GM18507 (cell line): ENCODE results near the gene MRPL34.
"Not testable (repeated sequence)": the region's sequence is repeated elsewhere in the genome, so short reads cannot be mapped to it uniquely, and the experiment has no call there.

Experiments
- DNase-seq: peaks from one replicate; pipeline ENCODE4 v3.0.0; 2011; ENCODE audit warnings: low read depth; ENCODE audit not compliant: insufficient read length; ENCODE audit errors: extremely low spot score
- FAIRE-seq: peaks from 2 replicates; lab custom pipeline; 2011; peaks lifted over from hg19 to GRCh38; lab: Jason Lieb, UNC

MRPL34 gene

DNA sequence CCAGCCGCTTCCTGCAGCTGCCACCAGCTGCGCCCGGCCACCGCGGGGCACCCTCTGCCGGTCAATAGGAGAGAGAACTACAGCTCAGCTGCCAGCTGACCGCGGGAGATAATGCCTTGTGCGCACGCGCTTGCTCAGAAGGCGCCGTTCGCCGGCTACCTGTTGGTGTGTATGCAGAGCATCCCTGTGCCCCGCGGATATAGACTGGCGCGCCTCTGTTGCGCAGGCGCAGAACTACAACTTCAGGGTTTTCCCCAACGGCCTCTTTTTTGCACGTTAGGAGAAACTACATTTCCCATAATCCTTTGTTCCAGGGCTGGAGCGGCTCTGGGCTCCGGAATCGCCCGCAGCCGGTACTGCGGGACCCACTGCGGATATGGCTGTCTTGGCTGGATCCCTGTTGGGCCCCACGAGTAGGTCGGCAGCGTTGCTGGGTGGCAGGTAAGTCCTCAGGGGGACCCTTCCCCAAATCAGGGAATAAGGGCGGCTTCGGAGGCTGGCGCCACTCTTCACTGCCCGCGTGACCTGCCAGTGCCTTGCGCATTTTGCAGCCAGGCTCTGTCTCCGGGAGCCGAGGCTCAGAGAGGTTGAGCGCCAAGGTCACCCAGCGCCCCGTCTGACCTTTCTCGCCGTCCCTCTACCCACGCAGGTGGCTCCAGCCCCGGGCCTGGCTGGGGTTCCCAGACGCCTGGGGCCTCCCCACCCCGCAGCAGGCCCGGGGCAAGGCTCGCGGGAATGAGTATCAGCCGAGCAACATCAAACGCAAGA lies at the start of gene MRPL34:
MRPL34 (plus strand) TSS at position 356 of the 768 bp plus-strand sequence; CDS start at position 377, 21 bp downstream.
- FAIRE-seq (peak; percentile 98), DNase-seq (peak; percentile 78)

DNA sequence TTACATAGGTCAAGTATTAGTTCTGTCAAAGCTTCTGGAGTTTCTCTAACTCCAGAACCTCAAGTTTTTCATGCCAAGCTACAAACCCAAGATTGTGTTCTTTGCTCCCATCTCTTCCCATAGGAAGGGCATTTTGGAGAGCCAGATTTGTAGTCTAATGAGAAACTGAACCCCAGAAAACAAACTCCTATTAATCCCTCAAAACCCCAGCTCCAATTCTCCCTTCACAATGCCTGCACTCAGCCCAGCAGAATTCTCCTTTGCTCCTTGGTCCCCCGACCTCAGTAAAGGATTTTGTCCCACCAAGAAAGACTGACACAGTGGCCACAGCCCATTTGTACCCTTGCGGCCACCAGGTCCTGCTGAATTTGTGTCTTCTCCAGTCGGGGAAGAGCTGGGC lies 49.5 kb upstream of the MRPL34 start:
- DNase-seq (no peak), FAIRE-seq (no peak)

DNA sequence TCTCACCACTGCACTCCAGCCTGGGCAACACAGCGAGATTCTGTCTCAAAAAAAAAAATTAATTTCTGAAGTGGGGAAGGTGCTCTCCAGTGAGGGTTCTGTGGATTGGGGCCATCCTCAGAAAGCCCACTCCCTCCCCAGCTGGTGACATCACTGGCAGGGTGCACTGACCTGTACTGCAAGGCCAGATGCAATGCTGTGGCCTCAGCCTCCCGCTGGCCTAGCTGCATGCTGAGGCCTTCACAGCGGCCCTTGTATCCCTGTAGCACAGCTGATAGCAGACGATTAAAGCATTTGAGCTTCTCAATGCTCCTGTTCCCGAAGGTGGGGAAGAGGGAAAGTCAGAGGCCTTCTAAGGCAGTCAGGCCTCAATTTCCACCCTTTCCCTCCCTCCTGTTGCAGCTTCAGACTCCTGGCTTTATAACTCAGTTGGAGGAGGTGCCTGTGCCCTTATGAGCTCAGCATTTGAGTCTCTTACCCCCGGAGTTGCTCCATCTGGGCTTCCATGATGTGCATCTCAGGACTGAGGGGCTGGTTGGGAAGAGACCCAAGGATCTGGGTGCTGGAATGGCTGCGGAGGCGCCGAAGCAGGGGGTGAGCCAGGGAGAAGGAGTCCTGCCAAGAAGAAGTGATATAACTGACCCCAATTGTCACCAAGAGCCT lies 46.4 kb upstream of the MRPL34 start:
- FAIRE-seq (no peak), DNase-seq (no peak)

DNA sequence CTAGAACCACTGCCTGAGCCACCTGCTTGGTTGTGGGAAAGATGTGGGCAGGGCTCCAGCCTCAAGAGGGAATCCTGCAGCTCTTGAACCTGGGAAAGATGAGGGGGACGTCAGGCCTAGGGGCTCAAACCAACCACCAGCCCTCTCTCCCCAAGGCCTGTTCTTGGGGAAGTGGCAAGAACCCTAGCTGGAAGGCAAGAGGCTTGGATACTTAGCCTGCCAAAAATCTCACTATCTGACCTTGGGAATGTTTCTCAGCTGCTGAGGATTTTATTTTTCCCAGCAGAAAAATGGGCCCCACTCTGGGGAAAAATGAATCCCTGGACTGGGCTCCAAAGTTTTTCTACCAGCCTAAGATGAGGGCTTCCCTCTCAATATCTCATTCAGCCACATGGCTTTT lies 45.7 kb upstream of the MRPL34 start:
- no peak for FAIRE-seq
- no peak for DNase-seq

DNA sequence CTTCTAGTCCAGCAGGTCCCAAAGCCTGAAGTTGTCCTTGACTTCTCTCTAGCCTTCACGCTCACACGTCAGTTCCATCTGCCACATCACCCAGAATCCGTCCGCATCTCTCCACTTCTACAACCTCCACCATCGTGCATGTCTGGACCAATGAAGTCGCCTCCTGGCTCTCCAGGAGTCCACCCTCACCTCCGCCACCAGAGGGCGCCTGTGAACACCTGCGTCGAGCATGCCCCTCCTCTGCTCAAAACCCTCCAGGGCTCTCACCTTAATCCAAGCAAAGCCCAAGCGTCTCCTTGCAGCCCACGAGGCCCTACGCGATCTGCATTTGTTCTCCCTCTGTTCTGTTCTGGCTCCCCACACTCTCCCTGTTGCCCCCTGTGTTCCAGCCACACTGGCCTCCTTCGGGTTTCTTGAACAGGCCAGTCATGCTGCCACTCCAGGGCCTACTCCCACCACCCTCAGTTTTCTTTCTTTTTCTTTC lies 44.8 kb upstream of the MRPL34 start:
- FAIRE-seq, result peak; percentile 94
- DNase-seq, result peak; percentile 84

DNA sequence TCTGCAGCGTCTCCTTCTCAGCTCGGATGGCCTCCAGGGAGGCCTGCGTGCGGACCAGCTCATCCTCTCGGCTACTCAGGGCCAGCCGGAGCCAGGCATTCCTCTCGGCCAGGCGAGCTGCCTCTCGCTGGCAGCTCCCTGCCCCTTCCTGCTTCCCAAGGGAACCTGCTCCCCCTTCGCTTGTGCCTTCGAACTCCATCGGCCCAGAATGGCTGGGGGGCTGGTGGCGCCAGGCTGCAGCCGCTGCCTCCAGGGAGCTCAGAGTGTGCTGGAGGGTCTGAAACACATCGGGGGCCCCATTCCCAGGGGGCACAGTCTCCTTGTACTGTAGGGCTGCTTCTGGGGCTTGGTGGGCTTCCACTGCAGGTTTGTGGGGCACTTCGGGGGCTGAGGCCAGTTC lies 43.1 kb upstream of the MRPL34 start:
- no peak for DNase-seq
- no peak for FAIRE-seq

DNA sequence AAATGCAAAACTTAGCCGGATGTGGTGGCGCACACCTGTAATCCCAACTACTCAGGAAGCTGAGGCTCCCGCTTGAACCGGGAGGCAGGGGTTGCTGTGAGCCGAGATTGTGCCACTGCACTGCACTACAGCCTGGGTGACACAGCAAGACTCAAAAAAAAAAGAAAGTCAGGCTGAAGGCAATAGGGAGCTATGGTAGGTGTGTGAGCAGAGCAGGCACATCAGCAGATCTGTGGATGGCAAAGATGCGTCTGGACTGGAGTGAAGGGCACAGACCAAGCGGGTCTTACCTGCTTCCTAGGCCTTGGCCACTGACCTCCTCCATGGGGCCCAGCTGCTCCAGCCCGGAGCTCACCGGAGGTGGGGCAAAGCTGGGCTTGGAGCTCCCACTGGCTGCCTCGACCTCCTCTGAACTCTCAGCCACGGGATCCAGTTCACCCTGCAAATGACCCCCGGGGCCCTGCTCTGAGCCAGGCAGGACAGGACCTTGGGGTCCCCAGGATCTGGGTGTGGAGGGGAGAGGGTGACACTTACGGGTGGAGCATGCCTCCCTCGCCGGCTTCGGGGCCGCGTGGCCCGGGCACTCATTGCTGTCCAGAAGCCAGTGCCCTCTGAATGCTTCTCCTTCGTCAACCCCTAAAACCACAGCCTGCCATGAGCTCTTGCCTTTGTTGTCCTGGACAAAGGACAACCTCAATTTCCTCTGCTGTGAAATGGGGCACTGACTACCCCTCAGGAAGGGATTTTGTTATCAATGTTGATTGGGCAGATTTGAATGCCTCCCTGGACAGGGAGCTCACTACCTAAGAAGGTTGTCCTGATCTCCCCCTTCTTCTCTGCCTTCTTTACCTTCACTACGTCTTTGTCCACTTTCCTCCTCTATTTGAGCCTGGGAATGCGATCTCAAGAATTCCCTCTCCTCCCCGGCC lies 41.7 kb upstream of the MRPL34 start:
- DNase-seq (no peak), FAIRE-seq (no peak)

DNA sequence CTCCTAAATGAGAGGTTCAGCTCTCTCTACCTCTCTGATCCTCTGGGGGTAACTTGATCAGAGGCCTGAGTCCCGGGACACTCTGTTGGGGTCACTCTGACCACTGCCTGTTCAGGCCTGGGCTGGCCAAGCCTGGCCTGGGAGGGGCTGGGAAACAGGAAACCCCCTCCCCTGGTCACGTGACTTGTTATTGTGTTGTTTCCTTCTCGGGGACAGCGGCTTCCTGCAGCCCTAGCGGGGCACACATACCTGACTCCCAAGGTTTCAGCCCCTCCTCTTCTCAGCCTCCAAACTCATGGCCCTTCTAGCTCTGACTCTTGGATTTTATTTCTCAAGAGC lies 41.1 kb upstream of the MRPL34 start, which contains the start of gene USHBP1:
USHBP1 (minus strand) TSS at position 105 of the 339 bp plus-strand sequence. CDS start 446 bp downstream, outside the sequence.
- no peak for FAIRE-seq
- no peak for DNase-seq

DNA sequence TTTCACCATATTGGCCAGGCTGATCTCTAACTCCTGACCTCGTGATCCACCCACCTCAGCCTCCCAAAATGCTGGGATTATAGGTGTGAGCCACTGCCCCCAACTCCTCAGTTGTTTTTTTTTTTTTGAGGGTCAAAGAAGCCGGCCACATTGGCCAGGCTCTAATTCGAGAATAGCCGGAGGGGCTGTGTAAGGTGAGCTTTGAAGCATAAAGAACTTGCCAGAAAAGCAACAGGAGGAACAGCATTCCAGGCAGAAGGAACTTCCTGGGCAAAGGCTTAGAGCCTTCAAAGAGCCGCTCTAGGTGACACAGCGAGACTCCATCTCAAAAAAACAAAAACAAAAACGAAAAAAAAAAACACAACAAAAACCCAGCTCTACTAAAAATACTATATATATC lies 39.6 kb upstream of the MRPL34 start:
- DNase-seq (no peak), FAIRE-seq (no peak)

DNA sequence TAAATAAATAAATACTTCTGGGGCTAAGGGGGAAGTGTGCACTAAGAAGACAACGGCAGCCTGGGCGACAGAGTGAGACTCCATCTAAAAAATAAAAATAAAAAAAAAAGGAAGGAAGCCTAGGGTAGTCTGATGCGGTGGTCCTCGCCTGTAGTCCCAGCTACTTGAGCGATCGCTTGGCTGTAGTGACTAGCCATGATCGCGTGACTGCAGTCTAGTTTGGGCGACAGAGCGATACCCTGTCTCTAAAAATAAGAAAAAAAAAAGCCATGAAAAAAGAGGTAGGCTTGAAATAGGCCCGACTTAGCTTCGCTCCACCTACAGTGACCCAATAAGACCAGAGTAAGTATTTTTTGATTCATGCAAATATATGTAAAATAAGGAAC lies 39.1 kb upstream of the MRPL34 start:
- no peak for DNase-seq
- no peak for FAIRE-seq

DNA sequence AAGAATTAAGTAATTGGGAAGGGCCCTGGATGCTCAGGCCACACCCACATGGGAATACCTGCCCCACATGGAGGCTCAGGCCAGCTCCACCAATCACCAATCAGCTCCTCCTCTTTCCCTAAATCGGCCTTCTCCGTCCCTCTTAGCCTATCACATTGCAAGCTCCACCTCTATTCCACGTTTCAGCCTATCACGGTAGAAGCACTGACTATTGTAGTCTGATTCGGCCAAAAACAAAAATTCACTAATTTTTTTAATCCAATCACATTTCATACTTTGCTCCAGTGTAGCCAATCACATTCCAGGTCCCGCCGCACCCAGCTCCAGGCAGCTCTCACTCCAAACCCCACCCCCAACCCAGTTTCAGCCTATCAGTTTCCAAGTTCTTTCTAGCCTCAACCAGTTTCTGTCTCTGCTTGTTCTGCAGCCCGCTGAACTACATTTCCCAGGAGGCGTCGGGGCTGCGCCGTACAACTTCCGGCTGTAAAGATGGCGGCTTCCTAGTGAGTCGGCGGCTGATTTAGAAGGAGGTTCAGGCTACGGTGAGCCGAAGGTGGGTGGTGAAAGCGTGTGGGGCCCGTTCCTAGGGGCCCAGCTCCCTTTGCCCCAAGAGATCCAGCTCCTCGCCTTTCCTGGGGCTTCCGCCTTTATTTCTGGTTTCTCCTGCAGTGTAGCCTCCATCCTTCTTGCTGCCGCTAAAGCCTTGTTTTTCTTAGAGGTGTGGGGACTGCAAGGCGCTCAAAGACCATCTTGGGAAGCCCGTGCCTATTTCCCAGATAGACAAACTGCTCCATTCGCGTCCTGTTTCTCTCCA lies 38.5 kb upstream of the MRPL34 start, which contains the start of gene BABAM1:
BABAM1 (plus strand) TSS at position 469 of the 814 bp plus-strand sequence. CDS start 1,364 bp downstream, outside the sequence.
- DNase-seq, result peak; percentile 95
- FAIRE-seq, result peak; percentile 100

DNA sequence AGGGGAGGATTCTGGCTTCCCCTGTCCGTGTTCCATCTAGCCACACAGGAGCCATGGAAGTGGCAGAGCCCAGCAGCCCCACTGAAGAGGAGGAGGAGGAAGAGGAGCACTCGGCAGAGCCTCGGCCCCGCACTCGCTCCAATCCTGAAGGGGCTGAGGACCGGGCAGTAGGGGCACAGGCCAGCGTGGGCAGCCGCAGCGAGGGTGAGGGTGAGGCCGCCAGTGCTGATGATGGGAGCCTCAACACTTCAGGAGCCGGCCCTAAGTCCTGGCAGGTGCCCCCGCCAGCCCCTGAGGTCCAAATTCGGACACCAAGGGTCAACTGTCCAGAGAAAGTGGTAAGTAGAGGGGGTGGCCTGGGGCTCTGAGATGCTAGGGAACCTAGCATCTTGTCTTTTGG lies 36.9 kb upstream of the MRPL34 start:
- FAIRE-seq (no peak), DNase-seq (no peak)

DNA sequence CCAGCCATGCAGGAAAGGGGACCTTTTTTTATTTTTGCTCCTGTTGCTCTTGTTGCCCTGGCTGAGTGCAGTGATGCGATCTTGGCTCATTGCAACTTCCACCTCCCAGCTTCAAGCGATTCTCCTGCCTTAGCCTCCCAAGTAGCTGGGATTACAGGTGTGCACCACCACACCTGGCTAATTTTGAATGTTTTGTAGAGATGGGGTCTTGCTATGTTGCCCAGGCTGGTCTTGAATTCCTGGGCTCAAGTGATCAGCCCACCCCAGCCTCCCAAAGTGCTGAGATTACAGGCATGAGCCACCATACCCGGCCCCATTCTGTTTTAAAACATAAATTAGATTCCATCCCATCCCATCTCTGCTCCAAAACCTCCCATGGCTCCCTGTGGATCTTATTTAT lies 30.8 kb upstream of the MRPL34 start:
- FAIRE-seq, result not testable (repeated sequence)

DNA sequence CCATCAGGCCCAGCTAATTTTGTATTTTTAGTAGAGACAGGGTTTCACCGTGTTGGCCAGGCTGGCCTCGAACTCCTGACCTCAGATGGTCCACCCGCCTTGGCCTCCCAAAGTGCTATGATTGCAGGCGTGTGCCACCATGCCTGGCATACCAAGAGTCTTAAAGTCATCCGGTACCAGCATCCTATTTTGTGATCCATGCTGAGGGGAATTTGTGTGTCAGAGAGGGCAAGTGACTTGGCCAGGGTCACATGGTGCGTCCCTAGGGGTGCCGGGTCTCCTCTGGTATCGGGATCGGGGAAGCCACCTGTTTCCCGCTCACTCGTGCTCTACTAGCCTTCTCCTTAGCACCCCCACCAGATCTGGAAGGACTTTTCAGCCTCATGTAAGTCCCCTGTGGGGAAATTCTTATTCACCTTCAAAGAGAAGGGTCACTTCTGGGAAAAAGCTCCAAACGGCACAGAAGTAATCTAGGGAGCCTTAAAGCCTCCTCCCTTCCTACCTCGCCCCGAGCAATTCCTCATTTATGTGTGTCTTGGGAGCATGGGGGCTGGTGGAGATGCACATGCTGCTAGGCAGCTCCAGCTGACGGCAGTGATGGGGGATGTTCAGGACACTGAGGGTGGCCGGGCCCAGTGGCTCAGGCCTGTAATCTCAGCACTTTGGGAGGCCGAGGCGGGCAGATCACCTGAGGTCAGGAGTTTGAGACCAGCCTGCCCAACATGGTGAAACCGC lies 30.1 kb upstream of the MRPL34 start:
- FAIRE-seq (no peak), DNase-seq (no peak)

More for the DNA sequence above, 30.8 kb upstream of the MRPL34 start:
- DNase-seq, result not testable (repeated sequence)

DNA sequence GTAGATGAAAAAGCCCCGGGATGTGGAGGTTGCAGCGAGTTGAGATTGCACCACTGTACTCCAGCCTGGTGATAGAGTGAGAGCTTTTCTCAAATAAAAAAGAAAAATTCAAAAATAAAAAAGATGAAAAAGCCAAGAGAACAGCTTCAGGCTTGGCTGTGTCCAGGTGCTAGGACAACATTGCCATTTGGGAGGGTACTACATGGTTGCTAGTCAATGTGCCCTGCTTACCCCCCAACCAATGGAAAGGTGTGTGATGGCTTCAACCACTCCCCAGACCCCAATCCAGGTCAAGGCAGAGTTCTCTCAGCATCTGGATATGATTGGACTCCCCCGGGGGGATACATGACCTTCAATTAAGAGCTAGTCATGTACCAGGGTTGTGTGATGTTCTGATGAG lies 26.2 kb upstream of the MRPL34 start:
- no peak for FAIRE-seq

DNA sequence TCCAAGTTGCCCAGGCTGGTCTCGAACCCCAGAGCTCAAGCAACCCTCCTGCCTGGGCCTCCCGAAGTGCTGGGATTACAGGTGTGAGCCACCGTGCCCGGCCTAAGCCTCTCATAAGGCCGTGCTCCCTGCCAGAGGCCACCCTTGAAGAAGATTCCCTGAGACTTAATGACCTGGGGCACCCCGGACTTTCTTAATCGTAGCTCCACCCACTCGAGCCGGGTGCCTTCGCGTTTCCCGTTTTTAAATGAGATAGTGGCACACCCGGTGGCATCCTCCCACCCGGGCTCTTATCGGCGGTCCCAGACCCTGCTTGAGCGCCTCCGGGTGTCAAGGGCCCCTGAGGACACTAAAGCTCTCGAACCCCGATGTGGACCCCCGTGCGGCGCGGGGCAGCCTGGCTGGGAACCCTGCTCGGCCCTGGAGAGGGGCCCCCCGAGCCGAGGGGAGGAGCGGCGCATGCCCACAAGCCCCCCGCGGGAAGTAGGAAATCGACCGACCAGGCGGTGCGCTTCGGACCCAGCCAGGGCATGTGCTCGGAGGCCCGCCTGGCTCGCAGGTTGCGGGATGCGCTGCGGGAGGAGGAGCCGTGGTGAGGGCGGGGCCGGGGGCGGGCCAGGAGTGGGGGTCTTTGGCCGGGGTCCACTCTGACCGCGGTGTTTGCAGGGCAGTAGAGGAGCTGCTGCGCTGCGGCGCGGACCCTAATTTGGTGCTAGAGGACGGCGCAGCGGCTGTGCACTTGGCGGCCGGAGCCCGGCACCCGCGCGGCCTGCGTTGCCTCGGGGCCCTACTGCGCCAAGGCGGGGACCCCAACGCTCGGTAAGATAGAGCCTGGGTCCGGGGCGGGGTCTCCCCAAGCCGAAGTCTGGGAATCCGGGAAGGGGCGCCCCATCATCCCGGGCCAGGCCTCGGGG lies 24.0 kb upstream of the MRPL34 start, which contains the start of gene ANKLE1:
ANKLE1 (plus strand) TSS at position 511 of the 914 bp plus-strand sequence; CDS start at position 531, 20 bp downstream.
- FAIRE-seq (peak; percentile 85), DNase-seq (no peak)

More for the DNA sequence above, 26.2 kb upstream of the MRPL34 start:
- DNase-seq, result no peak

DNA sequence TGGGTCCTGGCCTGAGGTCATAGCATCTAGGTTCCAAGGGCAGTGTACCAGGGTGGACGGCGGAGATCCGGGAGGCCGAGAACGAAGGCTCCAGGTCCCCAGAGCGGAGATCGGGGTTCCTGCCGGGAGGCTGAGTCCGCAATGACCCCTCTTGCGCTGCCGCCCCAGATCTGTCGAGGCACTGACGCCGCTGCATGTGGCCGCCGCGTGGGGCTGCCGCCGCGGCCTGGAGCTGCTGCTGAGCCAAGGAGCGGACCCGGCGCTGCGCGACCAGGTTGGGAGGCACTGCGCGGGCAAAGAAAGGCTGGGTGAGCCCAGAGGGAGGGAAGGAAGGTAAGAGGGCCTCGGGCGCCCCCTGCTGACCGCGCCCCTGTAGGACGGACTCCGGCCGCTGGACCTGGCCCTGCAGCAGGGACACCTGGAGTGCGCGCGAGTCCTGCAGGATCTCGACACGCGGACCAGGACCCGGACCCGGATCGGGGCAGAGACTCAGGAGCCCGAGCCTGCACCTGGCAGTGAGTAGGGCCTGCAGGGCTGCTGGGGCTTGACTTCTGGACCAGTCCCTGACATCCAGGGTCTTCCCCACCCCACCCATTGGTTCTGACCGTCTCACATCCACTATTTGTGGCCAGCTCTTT lies 23.1 kb upstream of the MRPL34 start:
- DNase-seq, result peak; percentile 76
- FAIRE-seq, result peak; percentile 88
